GM20000 (cell line): Measurements from ENCODE around the gene RNF121.

Source experiments
- DNase-seq: peaks from one replicate; pipeline ENCODE4 v3.0.0; 2012; ENCODE audit warnings: low spot score
- CTCF ChIP-seq: IDR thresholded peaks from 2 replicates; pipeline ENCODE4 v1.5.1; 2012; ENCODE audit warnings: mild to moderate bottlenecking, control low read depth; ENCODE audit errors: extremely low read depth, missing control alignments

The RNF121 gene

GRCh38 chr11:71913756-71914526 lies 14.9 kb upstream of the RNF121 start:
- no peak for TF ChIP-seq CTCF

GRCh38 chr11:71914617-71915189 lies 14.1 kb upstream of the RNF121 start:
- no peak for DNase-seq
- no peak for TF ChIP-seq CTCF

More at GRCh38 chr11:71913756-71914526, 14.9 kb upstream of the RNF121 start:
- no peak for DNase-seq

GRCh38 chr11:71917646-71918140 lies 11.2 kb upstream of the RNF121 start:
- no peak for DNase-seq
- no peak for TF ChIP-seq CTCF

GRCh38 chr11:71927820-71928736 lies 768 bp upstream of the RNF121 start, which contains the start of gene XNDC1N:
TSS of gene XNDC1N (minus strand) at chr11:71928594. CDS start at chr11:71923353, 5,241 bp downstream.
- DNase-seq: peak; percentile 77
- TF ChIP-seq CTCF: no peak

- TF ChIP-seq CTCF: no peak
- no peak for DNase-seq
Observed at GRCh38 chr11:71929491-71929890, 645 bp downstream of the RNF121 start.

GRCh38 chr11:71930556-71931244 lies 1.9 kb downstream of the RNF121 start:
- TF ChIP-seq CTCF: no peak
- DNase-seq: no peak
